ENCODE results near the gene APIP.

The APIP gene

GRCh38 chr11:34887260-34887659, 28.9 kb downstream of the APIP start:
- no peak for DNase-seq (ENCODE audit: low spot score)

GRCh38 chr11:34886609-34887008, 29.6 kb downstream of the APIP start:
- no peak for DNase-seq (ENCODE audit: low spot score)

- DNase-seq (ENCODE audit: low spot score): no peak
Observed at GRCh38 chr11:34881900-34882299, 34.3 kb downstream of the APIP start.

- no peak for DNase-seq (ENCODE audit: low spot score)
Observed at GRCh38 chr11:34877375-34877975, 38.7 kb downstream of the APIP start.

GRCh38 chr11:34874202-34874601, 42.0 kb downstream of the APIP start:
- DNase-seq (ENCODE audit: low spot score): no peak

- DNase-seq (ENCODE audit: low spot score): no peak
Observed at GRCh38 chr11:34870548-34871196, 45.5 kb downstream of the APIP start.

GRCh38 chr11:34869425-34869824, 46.8 kb downstream of the APIP start:
- no peak for DNase-seq (ENCODE audit: low spot score)

- no peak for DNase-seq (ENCODE audit: low spot score)
Observed at GRCh38 chr11:34866375-34866774, 49.8 kb downstream of the APIP start.

- DNase-seq (ENCODE audit: low spot score): peak; percentile 9
Observed at GRCh38 chr11:34865261-34865660, 50.9 kb downstream of the APIP start.

- DNase-seq (ENCODE audit: low spot score): no peak
Observed at GRCh38 chr11:34864424-34864823, 51.8 kb downstream of the APIP start.

GRCh38 chr11:34863048-34863447, 53.1 kb downstream of the APIP start:
- no peak for DNase-seq (ENCODE audit: low spot score)

- DNase-seq (ENCODE audit: low spot score): no peak
Observed at GRCh38 chr11:34860518-34860917, 55.7 kb downstream of the APIP start.

- DNase-seq (ENCODE audit: low spot score): no peak
Observed at GRCh38 chr11:34860034-34860433, 56.1 kb downstream of the APIP start.

- no peak for DNase-seq (ENCODE audit: low spot score)
Observed at GRCh38 chr11:34859496-34859895, 56.7 kb downstream of the APIP start.

GRCh38 chr11:34857463-34857862, 58.7 kb downstream of the APIP start:
- no peak for DNase-seq (ENCODE audit: low spot score)

GRCh38 chr11:34856251-34856650, 59.9 kb downstream of the APIP start:
- no peak for DNase-seq (ENCODE audit: low spot score)

GRCh38 chr11:34855754-34856095, 60.5 kb downstream of the APIP start:
- DNase-seq (ENCODE audit: low spot score): no peak

GRCh38 chr11:34855021-34855753, 61.0 kb downstream of the APIP start:
- DNase-seq (ENCODE audit: low spot score): no peak

- DNase-seq (ENCODE audit: low spot score): no peak
Observed at GRCh38 chr11:34851916-34852315, 64.3 kb downstream of the APIP start.

GRCh38 chr11:34850334-34850733, 65.8 kb downstream of the APIP start:
- no peak for DNase-seq (ENCODE audit: low spot score)

GRCh38 chr11:34846467-34846866, 69.7 kb downstream of the APIP start:
- DNase-seq (ENCODE audit: low spot score): no peak

GRCh38 chr11:34844463-34845112, 71.6 kb downstream of the APIP start:
- DNase-seq (ENCODE audit: low spot score): no peak

- DNase-seq (ENCODE audit: low spot score): no peak
Observed at GRCh38 chr11:34843271-34843670, 72.9 kb downstream of the APIP start.

All from kidney tubule cell (primary cell).